Upper lobe of right lung (tissue), 1 donor: Measurements from ENCODE around the gene FLT4. TPM values are rescaled to one million over a fixed set of nuclear protein-coding genes. Genes with fewer than 3 reads are reported as not detected.

ENCODE experiments used
- ATAC-seq: fragments of 200-7000 bp; cut with Tn5 transposase; one replicate; pipeline ENCODE4 v1.9.1; 2020; ENCODE audit warnings: mild to moderate bottlenecking, moderate library complexity
- DNase-seq: peaks from one replicate; pipeline ENCODE4 v3.0.0-alpha.2; 2020
- H3K27ac ChIP-seq: fragments of 200-600 bp; one replicate; pipeline ENCODE4 v1.8.0; 2022
- H3K27me3 ChIP-seq: fragments of 200-600 bp; one replicate; pipeline ENCODE4 v1.8.0; 2022; ENCODE audit warnings: mild to moderate bottlenecking
- H3K36me3 ChIP-seq: fragments of 200-600 bp; one replicate; pipeline ENCODE4 v1.8.0; 2022
- H3K4me1 ChIP-seq: fragments of 200-600 bp; one replicate; pipeline ENCODE4 v1.8.0; 2022
- H3K4me3 ChIP-seq: fragments of 200-600 bp; one replicate; pipeline ENCODE4 v1.8.0; 2022; ENCODE audit warnings: mild to moderate bottlenecking
- H3K9me3 ChIP-seq: fragments of 200-600 bp; one replicate; pipeline ENCODE4 v1.8.0; 2022
- CTCF ChIP-seq: fragments of 200-600 bp; IDR thresholded peaks from one replicate; pipeline ENCODE4 v1.8.0; 2022; ENCODE audit warnings: antibody characterized with exemption
- intact Hi-C: fragments of 100-400 bp; cut with DNase I; formaldehyde crosslinking; loops from one replicate; pipeline ENCODE4 v1.11.0; 2022
- total RNA-seq: library from RNA; stranded (reverse); fragmentation: NEBNext Ultra II Directional; extraction: Animal tissue kit (Norgen Biotek cat#: 25700); gene quantifications from one replicate; pipeline ENCODE4 v1.2.1, GENCODE V29; 2021
- donor health status: DM: no; HTN: yes; CAD: no; lungs with severe emphysema.

The FLT4 gene
- total RNA-seq, 1 donor from 2014 or later: 38.6 TPM

- no peak overlapping the region for H3K4me3 ChIP-seq
- intact Hi-C loops: no loop called here
- ATAC-seq: no peak
- no peak overlapping the region for H3K27ac ChIP-seq
- DNase-seq: no peak
- H3K36me3 ChIP-seq: no peaks in the 10 kb centered on the region
- no peak for TF ChIP-seq CTCF
- no peaks in the 10 kb centered on the region for H3K27me3 ChIP-seq
- H3K9me3 ChIP-seq: no peaks in the 10 kb centered on the region
- no peaks in the 10 kb centered on the region for H3K4me1 ChIP-seq
These were observed 36.1 kb downstream of the FLT4 start for GRCh38 chr5:180613188-180613813.

GRCh38 chr5:180612683-180613082, 36.7 kb downstream of the FLT4 start:
- Histone ChIP-seq H3K9me3 (no peaks in the 10 kb centered on the region), H3K27me3 (no peaks in the 10 kb centered on the region), H3K27ac (no peak overlapping the region), H3K36me3 (no peaks in the 10 kb centered on the region), H3K4me3 (no peak overlapping the region), H3K4me1 (no peaks in the 10 kb centered on the region)
- DNase-seq: no peak
- intact Hi-C loops: no loop called here
- ATAC-seq: no peak
- no peak for TF ChIP-seq CTCF

- Histone ChIP-seq H3K27me3 (no peaks in the 10 kb centered on the region), H3K4me1 (no peaks in the 10 kb centered on the region), H3K27ac (no peak overlapping the region), H3K9me3 (no peaks in the 10 kb centered on the region), H3K4me3 (no peak overlapping the region), H3K36me3 (no peaks in the 10 kb centered on the region)
- DNase-seq (no peak), ATAC-seq (no peak)
- intact Hi-C loops: no loop called here
- no peak for TF ChIP-seq CTCF
These were observed 38.1 kb downstream of the FLT4 start for GRCh38 chr5:180611140-180611850.

- Histone ChIP-seq H3K27ac (no peak overlapping the region), H3K4me1 (no peaks in the 10 kb centered on the region), H3K9me3 (no peaks in the 10 kb centered on the region), H3K4me3 (no peak overlapping the region), H3K36me3 (no peaks in the 10 kb centered on the region), H3K27me3 (no peaks in the 10 kb centered on the region)
- intact Hi-C loops: no loop called here
- no peak for TF ChIP-seq CTCF
- no peak for ATAC-seq
- no peak for DNase-seq
These were observed 39.4 kb downstream of the FLT4 start for GRCh38 chr5:180609817-180610550.

GRCh38 chr5:180609386-180609785, 40.0 kb downstream of the FLT4 start:
- intact Hi-C loops: no loop called here
- Histone ChIP-seq H3K27ac (no peak overlapping the region), H3K36me3 (no peaks in the 10 kb centered on the region), H3K4me1 (no peaks in the 10 kb centered on the region), H3K4me3 (no peak overlapping the region), H3K9me3 (no peaks in the 10 kb centered on the region), H3K27me3 (no peaks in the 10 kb centered on the region)
- no peak for TF ChIP-seq CTCF
- DNase-seq (no peak), ATAC-seq (no peak)
